Fibroblast of the aortic adventitia (primary cell): ENCODE measurements around the gene PTPRG. TPM values are rescaled to one million over a fixed set of nuclear protein-coding genes. Genes with fewer than 3 reads are reported as not detected.

Experiments
- DNase-seq: peaks from one replicate; pipeline ENCODE4 v3.0.0-alpha.2; 2010; ENCODE audit warnings: low read depth
- H3K4me3 ChIP-seq: 2 replicates; pipeline ENCODE4 v1.5.1; 2011; ENCODE audit warnings: low read depth, mild to moderate bottlenecking, control low read depth, low read length, moderate library complexity
- total RNA-seq: library from RNA; depleted of rRNA; stranded (reverse); fragments of >200 nt; gene quantifications from 2 replicates; pipeline ENCODE4 v1.2.3, GENCODE V29; 2012; ENCODE audit warnings: low replicate concordance
- TF ChIP-seq, protein P1 (sequence below): IDR thresholded peaks from 2 replicates; pipeline ENCODE4 v1.5.1; 2011; ENCODE audit warnings: mild to moderate bottlenecking, low read length, control low read depth, inconsistent platforms; ENCODE audit not compliant: insufficient read depth

Gene PTPRG
- total RNA-seq, 1 donor = 52.0 TPM

GRCh38 chr3:62178739-62179600, 617.6 kb downstream of the PTPRG start:
- H3K4me3 ChIP-seq = no peak overlapping the region
- no peak for DNase-seq
- TF ChIP-seq, protein P1, sequence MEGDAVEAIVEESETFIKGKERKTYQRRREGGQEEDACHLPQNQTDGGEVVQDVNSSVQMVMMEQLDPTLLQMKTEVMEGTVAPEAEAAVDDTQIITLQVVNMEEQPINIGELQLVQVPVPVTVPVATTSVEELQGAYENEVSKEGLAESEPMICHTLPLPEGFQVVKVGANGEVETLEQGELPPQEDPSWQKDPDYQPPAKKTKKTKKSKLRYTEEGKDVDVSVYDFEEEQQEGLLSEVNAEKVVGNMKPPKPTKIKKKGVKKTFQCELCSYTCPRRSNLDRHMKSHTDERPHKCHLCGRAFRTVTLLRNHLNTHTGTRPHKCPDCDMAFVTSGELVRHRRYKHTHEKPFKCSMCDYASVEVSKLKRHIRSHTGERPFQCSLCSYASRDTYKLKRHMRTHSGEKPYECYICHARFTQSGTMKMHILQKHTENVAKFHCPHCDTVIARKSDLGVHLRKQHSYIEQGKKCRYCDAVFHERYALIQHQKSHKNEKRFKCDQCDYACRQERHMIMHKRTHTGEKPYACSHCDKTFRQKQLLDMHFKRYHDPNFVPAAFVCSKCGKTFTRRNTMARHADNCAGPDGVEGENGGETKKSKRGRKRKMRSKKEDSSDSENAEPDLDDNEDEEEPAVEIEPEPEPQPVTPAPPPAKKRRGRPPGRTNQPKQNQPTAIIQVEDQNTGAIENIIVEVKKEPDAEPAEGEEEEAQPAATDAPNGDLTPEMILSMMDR = no peak

- DNase-seq = no peak
- no peak overlapping the region for H3K4me3 ChIP-seq
- TF ChIP-seq, protein P1 = no peak
Measured at GRCh38 chr3:62180514-62180913, 619.1 kb downstream of the PTPRG start.

DNA sequence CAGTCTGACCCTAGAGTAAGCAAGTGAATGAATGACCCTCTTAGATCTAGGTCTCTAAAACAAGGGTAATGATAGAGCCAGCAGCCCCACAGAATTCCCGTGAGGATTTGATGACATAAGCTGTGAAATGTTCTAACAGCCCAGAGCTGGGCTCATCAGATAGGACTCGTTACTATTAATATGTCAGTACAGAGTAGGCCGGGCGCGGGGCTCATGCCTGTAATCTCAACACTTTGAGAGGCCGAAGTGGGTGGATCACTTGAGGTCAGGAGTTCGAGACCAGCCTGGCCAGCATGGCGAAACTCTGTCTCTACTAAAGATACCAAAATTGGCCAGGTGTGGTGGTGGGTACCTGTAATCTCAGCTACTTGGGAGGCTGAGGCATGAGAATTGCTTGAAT, 621.7 kb downstream of the PTPRG start:
- no peak for DNase-seq
- TF ChIP-seq, protein P1 = no peak
- no peak overlapping the region for H3K4me3 ChIP-seq

GRCh38 chr3:62183969-62184368, 622.6 kb downstream of the PTPRG start:
- TF ChIP-seq, protein P1 = no peak
- DNase-seq = no peak
- H3K4me3 ChIP-seq = no peak overlapping the region

DNA sequence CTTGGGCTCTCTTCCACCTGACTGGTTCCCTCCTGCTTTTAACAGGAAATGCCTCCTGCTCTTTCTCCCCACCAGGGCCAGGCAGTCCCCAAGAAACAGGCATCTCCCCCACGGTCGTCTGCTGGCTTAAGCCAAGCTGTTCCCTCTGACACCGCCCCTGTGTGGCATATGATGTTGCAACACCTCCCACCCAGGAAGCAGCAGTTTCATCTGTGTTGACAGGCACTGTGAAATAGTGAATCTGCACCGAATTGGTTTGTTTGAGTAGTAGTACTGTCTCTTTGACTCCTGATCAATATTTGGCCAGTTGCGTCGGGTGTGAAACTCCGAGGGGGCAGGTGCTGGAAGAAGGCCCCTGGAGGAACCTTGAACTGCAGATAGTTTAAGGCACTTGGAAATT, 623.2 kb downstream of the PTPRG start:
- H3K4me3 ChIP-seq = no peak overlapping the region
- DNase-seq = no peak
- TF ChIP-seq, protein P1 = no peak

- H3K4me3 ChIP-seq = no peak overlapping the region
- TF ChIP-seq, protein P1 = peak; percentile 47
- peak; percentile 37 for DNase-seq
Measured at GRCh38 chr3:62187022-62187431, 625.7 kb downstream of the PTPRG start.
